Activated naive CD4-positive, alpha-beta T cell (primary cell): Measurements from ENCODE around the gene NAA10.

Experiments used
- DNase-seq, 4 experiments: peaks; one replicate each; lab custom pipeline; 2025; lab: John Stamatoyannopoulos, UW

NAA10 gene

DNA sequence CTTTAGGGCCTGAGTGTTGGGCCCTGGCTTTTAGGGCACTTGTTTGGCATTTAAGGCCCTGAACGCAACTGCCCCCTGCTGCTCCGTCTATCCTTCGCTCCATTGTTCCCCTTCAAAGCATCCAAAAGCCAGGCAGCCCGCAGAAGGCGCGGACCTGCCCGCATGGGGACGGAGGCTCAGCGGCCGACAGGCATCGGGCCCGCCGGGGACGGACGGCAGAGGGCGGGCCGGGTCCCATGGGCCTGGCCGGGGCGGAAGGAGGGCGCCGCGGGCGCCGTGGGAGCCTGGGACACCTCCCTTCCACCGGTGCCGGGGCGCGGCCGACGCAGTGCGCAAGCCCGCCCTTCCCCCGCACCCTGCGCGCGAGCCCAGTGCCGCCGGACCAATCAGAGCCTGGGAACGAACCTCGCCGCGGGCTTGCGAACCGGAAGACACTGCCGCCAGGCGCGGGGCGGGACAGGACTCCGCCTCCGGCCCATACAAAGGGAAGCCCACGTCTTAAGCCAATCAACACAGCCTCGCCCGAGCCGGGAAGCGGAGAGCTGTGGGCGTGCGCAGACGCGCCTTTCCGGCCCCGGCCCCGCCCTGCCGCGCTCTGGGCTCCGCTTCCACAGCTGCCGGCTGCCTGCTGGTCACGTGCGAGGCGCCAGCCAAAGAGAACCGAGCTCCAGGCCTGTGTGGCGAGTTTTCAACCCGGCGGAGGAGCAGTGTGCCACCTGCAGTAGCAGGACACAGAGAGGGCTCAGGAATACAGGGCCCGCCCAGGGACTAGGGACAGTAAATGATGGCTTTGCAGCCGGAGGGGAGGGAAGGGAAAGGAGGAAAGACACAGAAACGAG lies 6.7 kb downstream of the NAA10 start:
- DNase-seq = peak; percentile 75 to 95 (median 87)

DNA sequence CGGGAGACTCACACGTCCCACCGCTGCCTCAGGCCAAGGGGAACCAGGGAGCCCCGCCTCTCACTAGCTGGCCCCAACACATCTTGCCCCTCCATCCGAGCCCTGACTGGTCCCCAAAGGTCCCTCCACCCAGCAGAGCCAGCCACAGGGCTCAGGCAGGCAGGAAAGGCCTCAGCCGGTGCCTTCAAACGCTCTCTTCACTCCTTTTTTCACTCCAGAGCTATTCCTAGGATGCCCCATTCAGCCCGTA lies 7.2 kb downstream of the NAA10 start:
- DNase-seq = peak in 1 of 4 experiments; percentile 46

DNA sequence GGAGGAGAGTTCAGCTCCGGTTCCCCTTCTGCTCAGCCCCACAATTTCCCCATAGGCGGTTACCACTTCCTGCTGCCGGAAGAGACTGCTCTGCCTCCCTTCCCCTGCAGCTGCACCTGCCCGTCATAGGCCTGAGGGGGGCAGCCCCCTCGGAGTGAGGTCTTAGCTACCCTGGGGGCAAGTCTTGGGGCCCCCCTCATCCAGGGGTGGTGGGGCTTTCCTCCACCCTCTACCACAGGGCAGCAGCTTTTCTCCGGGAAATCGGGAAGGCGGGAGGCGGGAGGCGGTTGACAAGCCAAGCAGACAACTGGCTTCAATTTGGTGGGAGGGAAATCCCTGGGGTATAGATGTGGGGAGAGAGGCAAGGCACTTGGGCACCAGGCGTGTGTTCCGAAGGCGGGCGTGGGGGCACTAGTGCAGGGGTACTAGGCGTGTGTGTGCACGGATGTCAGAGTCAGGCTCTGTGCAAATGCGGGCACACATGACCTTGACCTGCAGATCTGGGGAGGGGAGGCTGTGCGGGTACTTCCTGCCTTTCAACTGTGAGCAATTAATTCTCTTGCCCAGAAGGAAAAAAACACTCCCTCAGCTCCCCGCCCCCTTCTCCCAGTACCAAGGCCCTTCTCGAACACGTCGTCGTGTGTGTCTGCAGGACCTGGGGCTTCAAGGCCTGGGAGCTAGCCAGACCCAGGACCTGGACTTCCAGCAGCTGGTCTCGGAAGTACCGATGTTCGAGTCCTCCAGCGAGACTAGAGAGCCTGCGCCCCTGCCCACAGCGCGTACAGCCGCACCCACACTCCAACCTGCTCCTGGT lies 7.8 kb downstream of the NAA10 start:
- peak; percentile 21 to 72 (median 50) for DNase-seq

DNA sequence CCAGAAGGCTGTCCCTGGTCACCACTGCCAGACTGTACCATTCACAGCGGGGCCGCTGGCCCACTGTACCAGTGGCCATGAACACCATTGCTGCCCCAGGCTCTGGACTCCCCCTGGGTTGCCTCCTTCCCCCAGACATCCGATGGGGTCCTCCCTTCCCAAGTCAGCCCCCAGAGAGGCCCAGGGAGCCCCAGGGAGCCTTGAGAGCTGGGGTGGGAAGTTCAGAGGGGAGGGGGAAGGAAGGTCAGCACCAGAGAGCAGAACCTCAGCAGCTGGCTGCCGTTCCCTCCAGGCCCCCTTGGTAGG lies 8.3 kb downstream of the NAA10 start:
- no peak for DNase-seq

DNA sequence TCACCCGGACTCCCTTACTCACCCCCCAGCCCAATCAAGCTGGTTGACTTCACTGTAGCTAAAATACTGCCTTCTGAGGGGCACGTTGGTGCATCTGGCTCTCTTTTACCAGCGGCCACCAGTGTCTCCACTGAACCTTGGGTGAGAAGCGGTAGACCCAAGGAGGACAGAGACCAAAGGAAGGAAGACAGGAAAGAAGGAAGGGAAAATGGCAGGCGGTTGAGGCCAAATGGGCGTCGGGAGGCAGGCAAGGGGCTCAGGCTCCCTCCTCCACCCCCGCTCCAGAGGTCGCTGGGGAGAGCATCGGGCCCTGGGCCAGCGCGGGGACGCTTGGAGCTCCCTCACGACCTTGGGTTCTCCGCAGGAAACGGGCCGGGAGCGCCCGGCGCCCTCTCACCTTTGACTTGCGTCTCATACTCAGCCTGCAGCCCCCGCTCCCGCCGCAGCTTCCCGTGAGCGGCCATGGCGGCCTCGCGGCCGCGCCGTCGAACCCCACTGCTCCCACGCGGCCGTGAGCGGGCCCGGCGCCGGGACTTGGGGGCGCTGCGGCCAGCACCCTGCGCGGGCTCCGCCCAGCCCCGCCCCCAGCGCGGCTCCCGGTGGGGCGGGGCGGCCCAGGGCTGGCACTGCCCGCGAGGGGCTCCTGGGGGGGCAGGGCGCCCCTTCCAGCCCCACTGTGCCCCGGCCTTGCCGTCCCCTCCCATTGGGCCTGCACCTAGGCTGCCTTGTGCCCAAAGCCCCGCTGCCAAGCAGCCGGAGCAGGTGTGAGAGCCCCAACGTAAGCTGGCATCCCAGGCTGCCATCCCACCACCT lies 8.9 kb downstream of the NAA10 start, which contains the start of gene ARHGAP4:
ARHGAP4 (minus strand) TSS at position 526 of the 813 bp plus-strand sequence; CDS start at position 464, 62 bp downstream.
- DNase-seq = peak in 1 of 4 experiments; percentile 34

DNA sequence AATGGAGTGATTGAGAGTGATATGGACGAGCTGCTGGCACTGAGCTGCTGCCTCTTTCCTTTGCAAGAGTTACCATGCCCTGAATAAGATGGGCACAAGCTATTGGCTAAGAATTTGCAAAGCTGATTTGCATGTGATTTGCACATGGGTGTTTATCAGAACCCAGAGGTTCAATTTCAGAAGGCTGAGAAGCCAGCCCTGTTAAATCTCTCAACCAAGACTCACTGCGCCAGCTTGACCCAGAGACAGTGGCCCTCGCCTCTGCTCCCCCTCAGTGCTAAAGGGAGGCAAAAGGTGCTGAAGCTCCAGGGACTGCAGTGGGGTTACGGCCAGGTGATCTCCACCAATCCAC lies 9.5 kb downstream of the NAA10 start:
- no peak for DNase-seq

DNA sequence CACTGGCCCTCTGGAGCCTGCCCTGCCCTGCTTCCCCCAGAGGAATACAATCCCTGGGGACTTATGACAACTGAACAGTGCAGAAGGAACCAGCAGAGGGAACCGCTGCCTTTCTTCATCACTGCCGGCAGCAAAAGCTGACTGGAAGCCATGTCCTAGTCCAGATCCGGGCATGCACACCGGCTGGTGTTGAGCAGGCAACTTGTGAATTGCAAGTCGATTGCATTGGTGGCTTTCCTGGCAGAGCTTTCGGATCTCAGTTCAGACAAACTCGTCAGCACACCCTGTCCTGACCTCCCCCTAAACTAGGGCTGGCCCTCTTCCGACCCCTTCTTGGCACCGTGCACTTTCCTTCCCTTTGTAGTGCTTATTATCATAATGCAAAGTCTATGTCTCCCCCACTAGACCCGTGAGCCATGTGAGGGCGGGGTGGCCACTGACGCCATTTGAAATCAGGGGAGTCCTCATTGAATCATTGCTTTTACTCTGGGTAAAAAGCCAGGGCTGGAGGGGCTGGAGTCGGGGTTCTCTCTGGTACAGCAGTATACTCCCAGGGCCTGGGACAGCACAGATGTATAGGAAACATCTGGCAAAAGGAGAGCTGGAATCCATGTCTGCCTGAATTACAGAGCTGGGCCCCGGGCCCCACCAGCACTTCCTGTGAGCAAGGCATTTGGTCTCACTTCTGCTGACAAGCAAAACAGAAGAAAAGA lies 10.5 kb downstream of the NAA10 start:
- DNase-seq = peak in 1 of 4 experiments; percentile 26

DNA sequence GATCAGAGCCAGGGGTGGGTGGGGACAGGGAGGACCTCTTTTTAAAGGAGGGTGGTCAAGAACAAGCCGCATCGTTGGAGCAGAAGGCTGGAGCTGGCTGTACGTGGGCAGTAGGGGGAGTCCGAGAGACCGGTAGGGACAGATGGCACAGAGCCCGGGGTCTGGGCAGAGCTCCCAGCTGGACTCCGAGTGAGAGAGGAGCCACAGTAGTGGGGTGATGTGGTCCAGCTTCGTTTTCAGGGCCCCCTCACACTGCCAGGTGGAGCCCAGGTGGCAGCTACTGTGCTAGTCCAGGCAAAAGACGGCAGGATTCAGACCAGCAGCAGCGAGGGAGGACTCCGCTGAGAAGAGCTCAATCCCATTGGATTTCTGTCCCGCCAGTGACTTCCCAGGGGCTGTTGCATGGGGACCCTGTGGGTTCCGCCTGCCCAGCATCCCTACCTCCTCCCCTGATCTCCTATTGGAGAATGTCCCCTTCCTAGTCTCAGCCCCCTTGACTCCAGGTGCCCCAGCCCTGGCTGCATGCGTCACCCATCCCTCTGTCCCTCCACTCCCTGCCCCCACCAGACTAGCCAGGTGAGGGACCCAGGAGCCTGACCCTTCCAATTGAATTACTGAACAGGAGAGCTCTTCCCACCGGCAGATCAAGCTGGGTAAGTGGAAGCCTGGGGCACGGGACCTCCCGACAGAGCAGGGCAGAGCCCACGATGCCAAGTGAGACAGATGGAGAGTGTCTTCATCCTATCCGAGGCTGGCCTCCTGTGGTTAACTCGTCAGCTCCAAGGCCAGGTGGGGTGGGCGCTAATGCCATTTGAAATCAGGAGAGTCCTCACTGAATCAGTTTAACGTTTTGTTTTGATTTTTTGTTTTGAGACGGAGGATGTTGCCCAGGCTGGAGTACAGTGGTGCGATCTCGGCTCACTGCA lies 11.6 kb downstream of the NAA10 start:
- no peak for DNase-seq

DNA sequence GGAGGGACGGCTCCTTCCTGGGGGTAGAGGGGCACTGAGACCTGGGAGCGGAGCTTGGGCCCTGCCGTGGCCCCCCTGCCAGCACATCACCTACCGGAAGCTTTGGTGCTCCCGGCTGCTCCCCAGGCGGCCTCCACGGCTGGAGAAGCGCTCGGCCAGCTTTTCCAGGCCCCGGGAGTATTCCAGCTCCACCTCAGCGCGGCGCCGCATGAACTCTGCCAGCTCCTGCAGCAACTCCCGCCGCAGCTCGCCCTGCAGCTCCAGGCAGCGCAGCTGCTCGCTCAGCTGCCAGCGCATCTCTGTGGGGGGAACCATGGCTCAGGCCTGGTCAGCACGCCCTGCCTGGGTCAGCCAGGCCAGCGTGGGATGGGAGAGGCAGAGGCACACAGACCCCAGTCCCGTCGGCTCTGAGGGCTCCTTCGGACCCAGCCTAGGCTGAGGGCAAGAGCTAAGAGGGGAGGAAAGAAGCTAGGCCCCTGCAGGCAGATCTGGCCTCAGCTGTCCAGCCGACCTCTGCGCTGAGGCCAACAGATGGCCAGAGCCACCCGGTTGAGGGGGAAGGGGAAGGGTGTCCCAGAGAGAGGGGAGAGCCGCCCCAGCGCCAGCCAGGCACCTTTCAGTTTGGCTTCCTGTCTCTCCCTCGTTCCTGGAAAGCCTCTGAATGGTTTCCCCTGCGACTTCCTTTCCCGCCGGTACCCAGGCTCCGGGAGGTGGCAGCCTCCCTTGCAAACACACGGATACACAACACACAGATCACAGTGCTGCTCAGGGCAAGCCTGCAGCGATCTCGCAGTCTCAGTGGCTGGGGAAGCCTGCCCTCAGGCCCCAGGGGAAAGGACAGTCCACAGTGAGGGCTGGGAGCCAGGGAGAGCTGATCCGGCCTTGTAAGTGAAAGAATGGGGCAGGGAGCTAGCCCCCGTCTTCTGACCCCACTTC lies 13.1 kb downstream of the NAA10 start:
- DNase-seq = no peak

DNA sequence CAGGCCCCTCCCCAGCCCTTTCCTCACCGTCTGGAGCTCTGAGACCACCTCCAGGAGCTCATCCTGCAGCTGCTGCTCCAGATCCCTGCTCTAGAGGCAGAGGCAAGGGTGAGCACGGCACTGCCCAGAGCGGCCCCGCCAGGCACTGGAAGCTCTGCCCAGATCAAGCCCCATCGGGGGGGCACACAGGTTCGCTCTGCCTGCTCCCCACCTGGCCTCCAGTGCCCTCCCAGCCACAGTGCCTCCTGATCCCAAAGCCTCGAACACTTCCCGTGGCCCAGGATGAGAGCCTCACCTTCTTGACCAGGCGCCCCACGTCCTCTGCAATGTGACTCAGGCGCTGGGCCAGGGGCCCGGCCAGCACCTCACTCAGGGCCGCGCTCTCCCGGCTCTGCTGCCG lies 13.8 kb downstream of the NAA10 start:
- no peak for DNase-seq

DNA sequence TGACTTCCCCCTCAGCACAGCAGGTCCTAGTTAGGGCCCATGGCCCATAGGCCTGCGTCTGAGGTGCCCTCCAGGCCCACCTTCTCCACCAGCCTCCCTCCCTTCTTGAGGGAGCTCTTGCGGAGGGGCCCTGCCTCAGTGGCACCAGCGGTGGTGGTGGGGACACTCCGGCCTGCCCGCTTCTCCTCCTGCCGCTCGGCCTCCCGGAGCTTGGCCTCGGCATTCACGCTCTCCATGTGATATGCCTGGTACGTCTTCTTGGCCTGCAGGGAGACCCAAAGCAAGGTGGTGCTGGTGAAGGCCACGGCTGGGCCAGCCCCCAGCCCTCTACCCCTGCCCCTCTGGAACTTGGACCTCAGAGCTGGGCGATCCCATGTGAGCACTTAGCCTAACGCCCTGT lies 14.3 kb downstream of the NAA10 start:
- DNase-seq = no peak

DNA sequence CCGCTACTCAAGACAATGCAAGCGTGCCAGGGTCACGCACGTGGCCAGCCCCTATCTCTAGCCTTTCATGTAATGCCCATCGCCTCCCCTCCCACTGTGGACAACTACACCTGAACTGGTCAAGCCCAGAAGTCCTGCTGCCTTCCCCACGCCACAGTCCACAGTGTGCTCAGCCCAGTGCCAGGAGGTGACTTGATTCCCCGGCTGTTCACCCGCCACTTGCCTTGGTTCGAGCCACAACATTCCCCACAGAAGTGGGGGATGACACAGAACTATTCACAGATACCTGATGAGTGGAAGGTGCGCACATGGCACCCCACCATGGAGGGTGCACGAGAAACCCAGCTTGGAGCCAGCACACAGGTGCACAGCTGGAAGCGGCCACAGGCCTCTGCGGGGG lies 15.6 kb downstream of the NAA10 start:
- no peak for DNase-seq

DNA sequence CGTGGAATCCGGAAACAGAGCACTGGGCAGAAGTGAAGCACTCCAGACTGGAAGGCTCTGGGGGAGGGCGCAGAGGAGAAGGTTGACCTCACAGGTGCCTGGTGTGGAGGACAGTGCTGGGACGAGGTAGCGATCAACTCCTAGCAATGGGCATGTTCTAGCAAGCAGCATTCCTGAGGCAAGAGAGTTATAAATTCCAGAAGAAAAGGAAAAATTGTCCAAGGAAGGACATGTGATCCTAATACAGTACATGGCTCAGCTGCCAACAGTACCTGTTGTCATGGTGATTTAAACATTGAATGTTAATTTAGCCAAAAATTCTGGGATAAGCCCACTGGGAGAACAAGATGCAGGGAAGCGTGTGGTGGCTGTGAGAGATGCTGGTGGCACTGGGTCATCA lies 17.0 kb downstream of the NAA10 start:
- no peak for DNase-seq

DNA sequence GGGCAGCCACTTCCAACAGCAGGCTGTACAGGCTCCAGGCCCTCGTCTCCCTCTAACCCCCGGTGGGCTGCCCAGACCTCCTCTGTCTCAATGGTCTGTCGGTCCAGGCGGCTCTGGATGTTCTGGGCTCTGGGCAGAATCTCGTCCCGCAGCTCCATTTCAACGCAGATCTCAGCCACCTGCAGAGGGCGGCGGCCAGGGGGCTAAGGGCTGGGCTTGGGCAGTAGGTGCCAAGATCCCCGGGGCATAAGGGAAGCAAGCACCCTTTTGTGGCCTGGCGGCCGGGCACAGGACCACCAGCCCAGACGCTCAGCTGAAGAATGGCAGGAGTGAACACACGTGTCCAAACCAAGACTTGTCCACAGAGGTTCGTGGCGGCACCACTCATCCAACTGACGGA lies 21.1 kb downstream of the NAA10 start:
- no peak for DNase-seq

DNA sequence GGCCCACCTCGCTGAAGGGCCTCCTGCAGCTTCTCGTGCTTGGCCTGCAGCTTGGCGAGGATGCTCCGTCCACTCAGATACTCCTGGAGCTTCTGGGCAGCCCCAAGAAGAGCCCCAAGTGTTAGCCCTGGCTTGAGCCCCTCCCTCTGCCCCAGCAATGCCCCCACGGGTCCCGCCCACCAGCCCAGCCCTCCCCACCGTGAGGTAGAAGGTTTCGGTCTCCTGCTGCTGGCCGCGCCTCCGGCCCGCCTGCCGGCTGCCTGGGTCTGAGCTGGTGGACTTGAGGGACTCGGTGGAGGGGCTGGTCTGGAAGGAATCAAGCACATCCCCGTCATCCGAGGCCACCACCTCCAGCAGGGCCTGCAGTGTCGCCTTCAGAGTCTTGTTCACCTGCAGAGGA lies 21.6 kb downstream of the NAA10 start:
- DNase-seq = no peak

DNA sequence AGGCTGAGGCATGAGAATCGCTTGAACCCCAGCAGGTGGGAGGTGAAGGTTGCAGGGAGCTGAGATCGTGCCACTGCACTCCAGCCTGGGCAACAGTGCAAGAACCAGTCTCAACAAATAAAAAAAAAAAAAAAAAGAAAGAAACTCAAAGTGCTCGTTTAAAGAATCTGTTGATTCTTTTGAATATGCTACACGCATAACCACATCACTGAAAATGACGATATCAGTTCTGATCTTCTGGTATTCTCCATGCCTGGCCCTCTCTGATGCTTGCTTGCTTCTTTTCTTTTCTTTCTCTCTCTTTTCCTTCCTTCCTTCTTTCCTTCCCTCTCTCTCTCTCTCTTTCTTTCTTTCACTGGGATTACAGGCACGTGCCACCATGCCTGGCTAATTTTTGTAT lies 23.0 kb downstream of the NAA10 start:
- DNase-seq = no peak

DNA sequence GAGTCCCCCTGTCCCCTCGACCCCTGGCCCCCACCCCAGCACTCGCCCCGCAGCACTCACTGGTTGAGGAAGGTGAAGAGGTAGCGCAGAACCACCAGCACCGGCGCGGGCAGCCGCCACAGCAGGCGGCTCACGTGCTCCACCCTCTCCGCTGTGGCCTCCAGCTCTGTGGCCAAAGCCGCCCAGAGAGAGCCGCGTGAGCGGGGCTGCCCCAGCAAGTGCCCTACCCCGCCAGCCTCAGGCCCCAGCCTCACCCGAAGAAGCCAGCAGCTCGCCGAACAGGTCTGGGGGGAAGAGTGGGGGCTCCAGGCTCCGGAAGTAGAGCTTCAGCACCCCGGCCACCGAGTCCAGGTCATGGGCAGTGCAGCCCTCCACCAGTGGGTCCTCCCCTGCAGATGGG lies 24.4 kb downstream of the NAA10 start:
- no peak for DNase-seq

DNA sequence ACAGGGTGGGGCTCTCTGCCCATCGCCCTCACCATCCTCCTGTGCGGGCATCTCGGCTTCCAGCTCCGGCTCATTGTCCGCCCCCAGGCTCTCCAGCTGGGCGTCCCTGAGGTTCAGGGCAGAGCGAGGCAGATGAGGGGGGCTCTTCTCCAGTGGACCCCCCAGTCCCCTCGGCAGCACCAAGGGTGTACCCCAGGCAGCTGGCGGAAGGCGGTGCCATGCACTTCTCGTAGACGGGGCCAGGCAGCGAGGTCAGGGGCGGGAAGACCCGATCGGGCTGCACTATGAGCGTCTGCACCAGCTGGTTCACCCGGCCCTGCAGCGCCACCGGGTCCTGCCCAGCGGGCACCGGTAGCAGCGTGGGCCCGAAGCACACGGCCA lies 24.9 kb downstream of the NAA10 start:
- no peak for DNase-seq

DNA sequence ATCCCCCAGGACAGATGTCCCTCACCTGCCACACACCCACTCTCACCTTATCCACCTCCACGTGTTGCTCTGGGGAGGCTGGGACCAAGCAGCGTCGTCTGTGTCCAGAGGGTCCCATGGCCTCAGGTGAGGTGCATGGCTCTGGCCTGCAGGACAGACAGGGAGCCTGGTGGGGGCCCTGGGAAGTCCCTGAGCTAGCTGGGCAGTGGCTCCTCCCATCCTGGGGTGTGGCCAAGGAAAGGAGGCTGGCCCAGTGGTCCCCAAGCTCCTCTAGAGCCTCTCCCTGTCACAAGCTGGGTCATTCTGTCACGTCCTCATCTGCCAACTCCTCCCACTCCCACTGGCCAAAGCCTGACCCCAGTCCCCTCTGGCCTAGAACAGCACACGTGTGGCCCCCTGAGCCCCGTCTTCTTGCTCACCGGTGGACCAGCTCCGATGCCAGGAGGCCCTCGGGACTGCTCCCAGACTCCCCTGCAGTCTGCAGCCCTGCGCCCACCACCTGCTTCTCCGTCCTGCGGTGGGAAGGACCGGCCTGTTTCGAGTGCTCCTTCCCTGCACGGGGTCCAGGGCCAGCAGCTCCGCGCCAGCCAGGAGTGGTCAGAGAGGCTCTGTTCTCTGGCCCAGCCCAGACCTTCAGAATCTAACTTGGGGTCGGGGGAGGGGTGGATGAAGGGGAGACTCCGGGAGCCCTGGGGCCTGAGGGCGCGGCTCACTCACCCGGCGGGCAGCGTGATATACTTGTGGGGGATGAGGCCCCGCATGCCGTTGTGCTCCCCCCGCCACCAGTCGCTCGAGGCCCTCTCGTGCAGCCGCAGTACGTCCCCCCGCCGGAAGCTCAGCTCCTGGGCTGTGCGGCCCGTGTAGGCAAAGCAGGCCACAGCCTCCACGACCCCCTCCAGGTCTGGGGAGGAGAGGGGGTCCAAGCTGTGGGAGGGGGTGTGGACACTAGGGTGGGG lies 25.5 kb downstream of the NAA10 start:
- no peak for DNase-seq
